NAMALWA (cell line): Measurements from ENCODE around the gene BSCL2.
A peak's percentile ranks its signal among the peaks of the same experiment; 100 is the strongest.
"Not testable (repeated sequence)": the region's sequence is repeated elsewhere in the genome, so short reads cannot be mapped to it uniquely, and the experiment has no call there.

Source experiments
- DNase-seq: peaks from one replicate; pipeline ENCODE4 v3.0.0-alpha.2; 2015; ENCODE audit warnings: low spot score

BSCL2 gene

GRCh38 chr11:62719302-62719978 is 12.2 kb upstream of the BSCL2 start:
- DNase-seq, result no peak

DNA sequence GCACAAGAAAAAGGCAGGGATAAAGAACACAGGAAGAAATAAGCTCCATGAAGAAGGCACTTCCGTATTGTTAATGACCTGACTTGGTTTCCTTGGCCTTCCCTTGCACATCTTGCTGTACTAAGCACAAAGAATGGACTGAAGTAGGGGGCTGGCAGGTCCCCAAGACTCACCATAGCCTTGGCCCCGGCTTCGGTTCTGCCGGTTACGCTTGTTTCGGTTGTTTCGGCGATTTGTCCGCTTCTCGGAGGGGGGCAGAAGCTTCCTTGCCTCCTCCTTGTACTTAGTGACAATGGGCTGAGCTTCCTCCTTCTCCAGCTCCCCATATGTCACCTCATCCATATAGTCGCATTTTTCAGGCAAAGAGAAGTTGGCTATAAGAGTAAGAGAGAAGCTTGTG is 9.6 kb upstream of the BSCL2 start:
- DNase-seq, result no peak

- no peak for DNase-seq
Observed at GRCh38 chr11:62716206-62716605, 9.0 kb upstream of the BSCL2 start.

DNA sequence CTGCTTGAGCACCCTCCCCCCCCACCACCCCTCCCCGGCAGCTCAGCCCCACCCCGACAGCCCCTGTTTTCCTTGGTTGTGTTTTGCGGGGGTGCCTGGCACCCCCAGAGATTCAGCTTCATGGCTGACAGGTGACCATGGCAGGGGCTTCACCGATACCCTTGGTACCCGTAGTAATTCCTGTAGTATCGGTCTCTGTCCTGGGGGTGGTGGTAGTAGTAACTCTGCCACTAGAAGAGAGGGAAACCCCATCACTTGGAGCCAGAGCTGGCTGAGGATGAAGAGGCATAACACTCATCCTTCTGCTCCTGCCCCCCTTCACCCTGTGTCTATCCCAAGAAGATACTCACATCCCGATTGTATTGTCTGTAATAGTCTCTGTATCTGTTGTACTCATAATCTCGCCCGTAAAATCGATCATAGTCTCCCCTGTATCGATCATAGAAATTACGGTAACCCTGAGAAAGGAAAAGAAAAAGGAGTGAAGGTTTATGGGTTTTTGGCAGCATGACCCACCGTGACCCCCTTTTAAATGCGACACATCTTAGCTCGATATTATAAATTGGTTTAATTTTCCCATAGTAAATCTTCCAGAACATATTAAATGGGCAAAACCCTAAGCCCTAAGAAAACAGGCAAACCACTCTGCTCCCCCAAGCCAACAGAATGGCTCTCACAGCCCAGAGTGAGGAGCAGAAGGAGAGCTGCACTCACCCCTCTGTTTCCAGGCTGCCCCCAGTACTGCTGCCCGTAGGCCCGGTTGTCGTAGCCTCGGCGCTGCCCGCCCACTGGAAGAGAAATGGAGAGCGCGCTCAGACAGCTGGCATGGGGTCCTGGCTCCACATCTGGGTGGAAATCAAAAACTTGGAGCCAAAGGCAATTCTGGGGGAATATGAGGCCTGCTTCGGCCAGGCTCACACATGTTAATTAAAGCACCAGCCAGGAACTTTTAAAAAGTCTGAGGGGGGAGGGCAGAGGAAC is 8.2 kb upstream of the BSCL2 start:
- DNase-seq, result no peak

- no peak for DNase-seq
Observed at GRCh38 chr11:62713343-62713742, 6.1 kb upstream of the BSCL2 start.

DNA sequence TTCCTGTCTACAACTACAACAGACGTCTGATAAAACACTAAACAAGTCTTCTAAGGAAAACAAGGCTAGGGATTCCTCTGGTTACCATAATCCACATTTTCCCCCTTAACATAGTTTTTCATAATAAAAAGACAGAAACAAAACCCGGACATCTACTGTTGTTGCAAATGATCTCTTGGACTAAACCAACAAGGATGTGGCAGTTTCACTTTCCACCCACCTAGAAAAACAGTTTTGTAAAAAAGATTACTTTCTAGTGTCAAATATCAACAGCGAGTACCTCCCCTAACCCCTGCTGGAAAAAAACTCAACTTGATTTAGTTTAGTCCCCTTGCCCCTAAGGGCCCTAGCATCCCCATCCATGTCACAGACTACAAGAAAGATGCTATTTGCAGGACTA is 5.6 kb upstream of the BSCL2 start:
- DNase-seq, result no peak

DNA sequence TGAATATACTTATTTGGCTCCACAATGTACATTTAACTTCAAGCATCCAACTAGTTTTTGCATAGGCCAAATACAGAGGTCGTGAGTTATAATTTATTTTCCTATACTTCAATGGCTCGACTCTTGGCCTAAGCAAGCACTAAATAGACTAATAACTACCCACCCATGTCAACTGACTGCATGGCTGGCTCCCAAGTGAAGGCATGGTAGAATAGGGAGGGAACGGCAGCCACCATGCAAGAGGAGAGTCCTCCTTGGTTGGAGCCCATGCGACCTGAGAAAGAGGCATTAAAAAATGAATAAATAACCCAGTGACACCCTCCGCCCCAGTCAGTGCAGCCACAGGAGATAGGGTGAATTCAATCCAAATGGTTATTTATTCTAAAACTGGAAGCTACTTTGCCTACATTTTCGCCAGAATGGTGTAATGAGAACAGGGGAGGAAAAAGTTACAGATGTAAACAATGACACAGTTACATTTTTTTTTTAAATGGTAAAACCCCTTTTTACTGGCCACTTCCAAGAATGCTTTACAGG is 5.1 kb upstream of the BSCL2 start:
- no peak for DNase-seq

DNA sequence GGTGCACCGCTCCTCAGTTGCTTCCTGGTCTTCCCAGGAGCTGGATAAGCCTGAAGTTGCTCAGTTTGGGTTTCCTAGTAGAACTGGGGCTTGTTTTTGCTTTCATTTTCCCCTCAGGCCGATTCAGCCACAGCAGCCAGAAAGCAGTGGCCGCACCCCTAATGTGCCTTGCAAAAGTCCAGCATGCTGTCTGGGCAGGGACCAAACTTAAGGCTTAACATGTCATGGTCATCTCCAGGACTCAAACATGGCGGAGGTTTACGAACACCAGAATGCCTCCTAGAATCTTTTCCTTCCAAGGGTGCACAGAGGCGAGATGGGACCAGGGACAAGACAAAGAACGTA is 2.7 kb upstream of the BSCL2 start:
- DNase-seq, result peak; percentile 56

DNA sequence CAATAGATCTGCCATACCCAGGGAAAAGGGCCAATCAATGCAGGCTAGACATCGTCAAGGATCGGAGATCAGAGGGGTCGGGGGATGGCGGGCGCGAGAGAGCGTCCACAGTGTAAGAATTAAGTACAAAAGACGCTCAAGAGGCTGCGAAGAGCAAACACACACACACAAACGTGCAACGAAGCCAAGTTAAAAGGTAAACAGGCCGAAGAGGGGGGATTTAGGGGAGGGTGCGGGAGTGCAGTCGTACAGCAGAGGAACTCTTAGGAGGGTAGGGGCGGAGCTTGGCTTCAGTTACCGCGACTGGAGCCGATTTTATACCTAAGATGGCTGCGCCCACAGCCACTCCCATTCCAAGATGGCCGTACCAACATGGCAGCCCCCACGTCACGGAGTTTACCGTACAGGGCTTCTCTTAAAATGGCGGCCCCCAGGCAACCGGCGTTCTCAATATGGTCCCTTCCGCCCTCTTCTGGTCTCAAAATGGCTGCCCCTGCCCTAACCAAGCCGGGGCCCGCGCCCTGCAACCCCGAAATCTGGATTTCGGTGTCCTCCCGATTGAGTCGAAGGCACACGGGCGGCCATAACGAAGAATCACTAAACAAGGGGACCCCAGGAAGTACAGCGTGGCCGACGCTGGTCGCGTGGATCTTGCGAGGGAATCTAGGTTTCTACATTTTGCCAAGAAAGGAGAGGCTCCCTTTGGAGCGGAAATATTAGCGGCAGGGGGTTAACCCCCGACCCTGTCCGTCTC is 2.2 kb upstream of the BSCL2 start:
- peak; percentile 98 for DNase-seq

GRCh38 chr11:62708793-62709192 is 1.6 kb upstream of the BSCL2 start:
- no peak for DNase-seq

- no peak for DNase-seq
Observed at GRCh38 chr11:62708392-62708791, 1.2 kb upstream of the BSCL2 start.

DNA sequence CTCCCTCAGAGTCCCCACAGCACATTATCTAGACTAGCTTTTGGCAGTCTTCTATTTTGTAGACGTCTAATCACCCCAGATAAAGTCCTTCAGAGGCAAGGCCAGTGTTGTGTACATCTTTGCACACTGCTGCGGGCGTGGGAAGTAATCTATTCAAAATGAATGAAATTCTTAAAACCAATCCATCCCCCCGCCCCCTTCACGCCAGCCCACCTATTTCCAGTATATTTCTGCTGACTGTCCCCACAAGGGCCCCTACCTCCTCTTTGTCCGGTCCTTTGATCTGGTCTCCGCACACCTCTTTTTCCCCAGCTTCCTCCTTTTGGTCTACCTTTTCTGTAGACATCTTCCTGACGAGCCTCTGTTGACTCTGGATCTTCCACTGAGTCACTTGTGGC is 375 bp downstream of the BSCL2 start:
- DNase-seq, result no peak

DNA sequence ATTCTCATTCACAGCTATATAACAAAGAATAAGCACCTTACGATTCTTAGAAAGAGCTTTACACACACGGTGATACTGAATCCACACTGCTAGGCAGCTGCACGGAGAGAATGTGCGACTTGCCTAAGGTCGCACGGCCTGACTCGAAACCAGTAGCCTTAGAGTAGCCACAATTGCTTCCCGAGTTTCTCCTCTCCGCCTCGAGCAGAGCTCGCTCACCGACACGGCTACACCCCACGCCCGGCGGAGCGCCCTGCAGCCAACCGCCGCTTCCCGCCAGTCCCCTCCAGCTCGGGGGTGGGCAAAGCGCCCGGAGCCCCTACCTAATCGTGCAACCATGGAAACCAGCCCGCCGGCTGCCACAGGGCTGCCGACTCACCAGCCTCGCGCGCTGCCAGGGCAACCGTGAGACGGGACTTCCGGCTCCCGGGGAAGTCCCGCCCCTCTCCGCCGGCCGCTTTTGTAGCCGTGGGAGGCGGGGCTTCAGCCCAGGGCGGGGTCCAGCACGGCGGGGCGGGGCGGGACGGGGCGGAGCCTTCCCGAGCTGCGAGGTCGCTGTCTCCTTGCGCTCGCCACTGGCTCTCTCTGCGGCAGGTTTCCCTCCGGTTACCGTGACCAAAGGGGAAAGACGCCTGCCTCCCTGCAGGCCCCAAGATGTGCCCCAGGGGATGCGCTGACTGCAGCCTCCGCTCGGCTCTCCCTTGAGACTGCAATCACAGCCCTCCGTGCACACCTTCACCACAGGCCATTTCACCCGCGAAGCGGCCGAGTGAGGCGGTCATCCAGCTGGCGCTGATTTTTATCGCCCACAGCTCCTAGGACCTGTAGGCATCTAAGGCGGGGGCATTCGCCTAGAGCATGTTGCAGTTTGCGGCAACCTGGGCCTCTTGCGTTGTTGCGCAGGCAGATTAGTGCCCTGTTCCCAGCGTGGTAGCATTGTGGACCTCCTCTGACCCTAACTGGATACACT is 1.1 kb downstream of the BSCL2 start:
- peak; percentile 95 for DNase-seq

DNA sequence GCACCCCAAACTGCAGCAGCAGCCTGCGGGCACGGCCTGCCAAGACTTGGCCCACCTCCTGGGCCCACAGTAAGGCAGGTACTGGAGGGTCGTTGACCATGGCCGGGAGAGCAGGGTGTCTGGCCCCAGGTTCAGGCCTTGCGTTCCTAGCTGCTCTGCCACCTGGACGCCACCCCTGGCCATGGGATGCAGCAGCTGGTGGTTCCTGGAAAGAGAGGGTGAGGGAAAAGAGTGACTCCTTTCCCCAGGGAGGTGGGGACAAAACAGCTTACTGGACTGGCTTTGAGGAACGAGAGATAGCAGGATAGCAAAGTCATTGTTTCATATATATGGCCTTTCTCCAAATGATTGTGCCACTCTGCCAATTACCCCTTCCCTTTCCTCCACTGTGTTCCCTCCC is 1.8 kb downstream of the BSCL2 start:
- no peak for DNase-seq

- not testable (repeated sequence) for DNase-seq
Observed at GRCh38 chr11:62703921-62704320, 3.3 kb downstream of the BSCL2 start.

GRCh38 chr11:62702246-62702645 is 5.0 kb downstream of the BSCL2 start:
- no peak for DNase-seq

GRCh38 chr11:62694455-62695167 is 12.6 kb downstream of the BSCL2 start:
- DNase-seq, result peak; percentile 81

- not testable (repeated sequence) for DNase-seq
Observed at GRCh38 chr11:62693624-62694023, 13.6 kb downstream of the BSCL2 start.

- no peak for DNase-seq
Observed at GRCh38 chr11:62689421-62690183, 17.6 kb downstream of the BSCL2 start, which contains the start of gene LRRN4CL. Gene LRRN4CL (minus strand): TSS chr11:62689530. CDS start chr11:62688508, 1,022 bp downstream.

DNA sequence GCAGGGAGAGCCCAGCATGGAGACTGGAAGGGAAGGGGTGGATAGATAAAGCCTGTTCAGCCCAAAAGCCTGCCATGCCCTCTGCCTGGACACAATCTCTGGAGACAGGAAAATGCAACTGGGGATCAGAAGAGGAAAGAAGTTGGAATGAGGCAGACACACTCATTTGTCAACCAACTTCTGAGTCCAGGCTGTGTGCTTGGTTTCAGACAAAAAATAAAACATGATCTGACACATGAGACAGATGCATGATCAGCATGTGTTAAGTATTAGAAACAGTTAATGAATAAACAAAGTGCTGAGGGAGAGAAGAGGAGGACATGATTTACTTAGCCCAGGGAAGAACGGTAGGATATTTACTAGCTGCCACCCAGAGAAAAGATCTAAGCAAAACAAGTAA is 18.7 kb downstream of the BSCL2 start:
- no peak for DNase-seq
